GM23338 (cell line): ENCODE measurements around the gene MACF1. TPM values are rescaled to one million over a fixed set of nuclear protein-coding genes. Genes with fewer than 3 reads are reported as not detected.
"Not testable (repeated sequence)": the region's sequence is repeated elsewhere in the genome, so short reads cannot be mapped to it uniquely, and the experiment has no call there.

ENCODE experiments used
- ATAC-seq: fragments of 200-7000 bp; cut with Tn5 transposase; 3 replicates; pipeline ENCODE4 v1.9.1; 2020
- DNase-seq: peaks from one replicate; pipeline ENCODE4 v3.0.0-alpha.2; 2015; ENCODE audit warnings: low spot score
- H2AFZ ChIP-seq: fragments of 200-600 bp; sonication (generic); 2 replicates; pipeline ENCODE4 v1.8.0; 2016; ENCODE audit warnings: antibody characterized with exemption, mild to moderate bottlenecking, moderate library complexity
- H3F3A ChIP-seq: fragments of 200-600 bp; sonication (generic); replicated peaks from 2 replicates; pipeline ENCODE4 v1.8.0; 2017; ENCODE audit warnings: antibody characterized with exemption, mixed run types, low read depth
- H3K27ac ChIP-seq: fragments of 200-600 bp; sonication (generic); 2 replicates; pipeline ENCODE4 v1.6.1; 2016; ENCODE audit warnings: low read depth
- H3K27me3 ChIP-seq: fragments of 200-600 bp; sonication (generic); 2 replicates; pipeline ENCODE4 v1.8.0; 2016; ENCODE audit warnings: mild to moderate bottlenecking, mixed run types, moderate library complexity; ENCODE audit not compliant: insufficient read depth
- H3K36me3 ChIP-seq: fragments of 200-600 bp; sonication (generic); 2 replicates; pipeline ENCODE4 v1.8.0; 2016; ENCODE audit warnings: mild to moderate bottlenecking; ENCODE audit not compliant: insufficient read depth
- H3K4me1 ChIP-seq: fragments of 200-600 bp; sonication (generic); 2 replicates; pipeline ENCODE4 v1.8.0; 2016; ENCODE audit warnings: mild to moderate bottlenecking, moderate library complexity; ENCODE audit not compliant: insufficient read depth
- H3K4me2 ChIP-seq: fragments of 200-600 bp; sonication (generic); 2 replicates; pipeline ENCODE4 v1.7.1; 2017; ENCODE audit warnings: mixed run types
- H3K4me3 ChIP-seq: fragments of 200-600 bp; sonication (generic); 2 replicates; pipeline ENCODE4 v1.6.1; 2016; ENCODE audit warnings: mixed run types
- H3K79me2 ChIP-seq: fragments of 200-600 bp; sonication (generic); replicated peaks from 2 replicates; pipeline ENCODE4 v1.8.0; 2017; ENCODE audit warnings: mild to moderate bottlenecking; ENCODE audit not compliant: insufficient read depth
- H3K9me2 ChIP-seq: fragments of 200-600 bp; sonication (generic); 2 replicates; pipeline ENCODE4 v1.8.0; 2017; ENCODE audit not compliant: insufficient read depth
- H4K20me1 ChIP-seq: fragments of 200-600 bp; sonication (generic); replicated peaks from 2 replicates; pipeline ENCODE4 v1.8.0; 2017; ENCODE audit warnings: mild to moderate bottlenecking; ENCODE audit not compliant: insufficient read depth
- H3K27ac Mint-ChIP-seq: 2 replicates; pipeline ENCODE4 v1.8.0; 2020; ENCODE audit warnings: inconsistent platforms, mild to moderate bottlenecking, moderate library complexity, mixed read lengths
- H3K27me3 Mint-ChIP-seq: 3 replicates; pipeline ENCODE4 v1.8.0; 2022; ENCODE audit warnings: low read depth, mild to moderate bottlenecking, moderate library complexity, mixed read lengths, inconsistent platforms; ENCODE audit not compliant: insufficient read depth, poor library complexity
- H3K36me3 Mint-ChIP-seq: 3 replicates; pipeline ENCODE4 v1.8.0; 2021; ENCODE audit warnings: low read depth, mild to moderate bottlenecking, inconsistent platforms, moderate library complexity, mixed read lengths
- H3K4me1 Mint-ChIP-seq: 3 replicates; pipeline ENCODE4 v1.8.0; 2020; ENCODE audit warnings: mild to moderate bottlenecking, inconsistent platforms, mixed read lengths
- H3K4me3 Mint-ChIP-seq: 3 replicates; pipeline ENCODE4 v1.8.0; 2021; ENCODE audit warnings: moderate library complexity, mild to moderate bottlenecking, inconsistent platforms, mixed read lengths
- H3K9me3 Mint-ChIP-seq: 3 replicates; pipeline ENCODE4 v1.8.0; 2020; ENCODE audit warnings: moderate library complexity, mild to moderate bottlenecking, inconsistent platforms, mixed read lengths
- CREB1 ChIP-seq: fragments of 250-450 bp; sonication (Bioruptor Pico); IDR thresholded peaks from 2 replicates; pipeline ENCODE4 v1.5.0; 2020; ENCODE audit warnings: low read depth, mild to moderate bottlenecking, moderate library complexity
- CTCF ChIP-seq, 2 experiments: fragments of 200-600 bp in 1 of 2; sonication (generic) in 1 of 2; conservative IDR thresholded peaks; 2 replicates each; pipeline versions ENCODE4 v1.5.1 to v1.6.1; 2016 to 2017; ENCODE audit warnings: antibody characterized with exemption in 2 of 2, low read depth in 2 of 2, mild to moderate bottlenecking in 2 of 2, moderate library complexity in 1 of 2
- EZH2 ChIP-seq: fragments of 200-600 bp; sonication (generic); IDR thresholded peaks from one replicate; pipeline ENCODE4 v1.8.0; 2017; ENCODE audit warnings: antibody characterized with exemption, mild to moderate bottlenecking, low read depth; ENCODE audit not compliant: unreplicated experiment
- EZH2phosphoT487 ChIP-seq: fragments of 200-600 bp; sonication (generic); IDR thresholded peaks from one replicate; pipeline ENCODE4 v1.8.1; 2018; ENCODE audit warnings: antibody characterized with exemption; ENCODE audit not compliant: unreplicated experiment
- JUNB ChIP-seq: IDR thresholded peaks from one replicate; pipeline ENCODE4 v1.6.1; 2016; ENCODE audit warnings: antibody characterized with exemption; ENCODE audit not compliant: unreplicated experiment
- NANOG ChIP-seq: IDR thresholded peaks from 2 replicates; pipeline ENCODE4 v1.6.1; 2016; ENCODE audit warnings: antibody characterized with exemption, borderline replicate concordance
- POLR2AphosphoS5 ChIP-seq: IDR thresholded peaks from 2 replicates; pipeline ENCODE4 v1.6.1; 2016; ENCODE audit warnings: antibody characterized with exemption, low read depth
- STAT1 ChIP-seq: IDR thresholded peaks from one replicate; pipeline ENCODE4 v1.6.1; 2016; ENCODE audit warnings: antibody characterized with exemption; ENCODE audit not compliant: unreplicated experiment
- ZNF331 ChIP-seq: fragments of 250-450 bp; sonication (Bioruptor Pico); IDR thresholded peaks from 2 replicates; pipeline ENCODE4 v1.5.0; 2020; ENCODE audit warnings: low read depth, mild to moderate bottlenecking, moderate library complexity
- polyA plus RNA-seq: library from polyadenylated mRNA; unstranded; fragments of >200 nt; fragmentation: Nextera tagmentation; extraction: Ambion mirVana; gene quantifications from 2 replicates; pipeline ENCODE4 v1.2.1, GENCODE V29; 2016
- total RNA-seq: library from RNA; depleted of rRNA; stranded (reverse); fragments of >200 nt; shearing (Covaris generic); gene quantifications from 2 replicates; pipeline ENCODE4 v1.2.3, GENCODE V29; 2014
- TF ChIP-seq, protein P1 (sequence below): IDR thresholded peaks from one replicate; pipeline ENCODE4 v1.6.1; 2018; ENCODE audit warnings: antibody characterized with exemption; ENCODE audit not compliant: unreplicated experiment
- TF ChIP-seq, protein P2 (sequence below): IDR thresholded peaks from 2 replicates; pipeline ENCODE4 v1.6.1; 2016; ENCODE audit warnings: antibody characterized with exemption

Gene MACF1
- total and polyA plus RNA-seq, 2 experiments from 2014 or later: 104 to 399 TPM

DNA sequence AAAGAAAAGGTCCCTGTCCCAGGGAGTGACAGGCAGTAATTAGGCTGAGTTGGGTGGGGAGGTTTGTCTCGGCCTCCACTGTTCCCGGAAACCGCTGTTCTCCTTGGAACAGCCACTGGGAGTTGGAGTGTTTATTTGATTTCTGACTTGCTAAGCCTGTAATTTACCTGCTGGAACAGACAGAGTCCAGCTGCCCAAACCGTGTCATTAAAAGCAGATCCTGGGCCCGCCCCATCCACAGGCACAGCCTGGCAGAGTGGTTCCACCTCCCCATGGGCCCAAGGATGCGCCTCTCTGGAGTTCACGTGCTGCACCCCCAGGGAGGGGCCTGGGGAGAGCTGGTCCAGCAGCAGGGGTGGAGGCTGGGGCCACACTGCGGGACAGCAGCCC, 322.7 kb downstream of the MACF1 start:
- ATAC-seq, H3K4me3 Mint-ChIP-seq, H3K4me3 ChIP-seq, H3K4me1 ChIP-seq, H3F3A ChIP-seq, H4K20me1 ChIP-seq, H3K4me1 Mint-ChIP-seq, H3K9me2 ChIP-seq, H3K27ac ChIP-seq, H3K9me3 Mint-ChIP-seq, H3K79me2 ChIP-seq, H3K27me3 Mint-ChIP-seq, H3K27me3 ChIP-seq, H3K27ac Mint-ChIP-seq, H2AFZ ChIP-seq, H3K36me3 Mint-ChIP-seq, DNase-seq, H3K36me3 ChIP-seq, H3K4me2 ChIP-seq: not testable (repeated sequence)

GRCh38 chr1:39528082-39528481, 323.6 kb downstream of the MACF1 start:
- no peak overlapping the region for H3K27ac ChIP-seq
- H3K4me1 ChIP-seq: no peaks in the 10 kb centered on the region
- no peak for ATAC-seq
- no peaks in the 10 kb centered on the region for H3K36me3 ChIP-seq
- no peak overlapping the region for H3K4me3 ChIP-seq
- peaks cover 3% of the 10 kb centered on the region for H3K27me3 Mint-ChIP-seq
- no peaks in the 10 kb centered on the region for H3F3A ChIP-seq
- H3K36me3 Mint-ChIP-seq: peaks cover 3% of the 10 kb centered on the region; the same call in 2 of the 3 replicates
- H3K79me2 ChIP-seq: no peaks in the 10 kb centered on the region
- H3K4me3 Mint-ChIP-seq: no peak overlapping the region
- H3K27me3 ChIP-seq: no peaks in the 10 kb centered on the region
- no peak overlapping the region for H3K27ac Mint-ChIP-seq
- peaks cover 1% of the 10 kb centered on the region; the same call in 1 of the 3 replicates for H3K4me1 Mint-ChIP-seq
- H4K20me1 ChIP-seq: no peaks in the 10 kb centered on the region; the same call in none of the 2 replicates
- H3K9me2 ChIP-seq: no peaks in the 10 kb centered on the region
- no peak overlapping the region for H3K4me2 ChIP-seq
- DNase-seq: no peak
- no peak overlapping the region for H2AFZ ChIP-seq
- no peaks in the 10 kb centered on the region for H3K9me3 Mint-ChIP-seq
- TF ChIP-seq CREB1 (CRISPR knock-in tag) (no peak), ZNF331 (CRISPR knock-in tag) (no peak), POLR2AphosphoS5 (no peak), NANOG (no peak), CTCF (conservative IDR thresholded peaks at IDR 0.05; ENCODE audit: low read depth in 2 of 2) (no peak), STAT1 (no peak), EZH2phosphoT487 (no peak), JUNB (no peak), EZH2 (no peak)
- TF ChIP-seq, protein P1, sequence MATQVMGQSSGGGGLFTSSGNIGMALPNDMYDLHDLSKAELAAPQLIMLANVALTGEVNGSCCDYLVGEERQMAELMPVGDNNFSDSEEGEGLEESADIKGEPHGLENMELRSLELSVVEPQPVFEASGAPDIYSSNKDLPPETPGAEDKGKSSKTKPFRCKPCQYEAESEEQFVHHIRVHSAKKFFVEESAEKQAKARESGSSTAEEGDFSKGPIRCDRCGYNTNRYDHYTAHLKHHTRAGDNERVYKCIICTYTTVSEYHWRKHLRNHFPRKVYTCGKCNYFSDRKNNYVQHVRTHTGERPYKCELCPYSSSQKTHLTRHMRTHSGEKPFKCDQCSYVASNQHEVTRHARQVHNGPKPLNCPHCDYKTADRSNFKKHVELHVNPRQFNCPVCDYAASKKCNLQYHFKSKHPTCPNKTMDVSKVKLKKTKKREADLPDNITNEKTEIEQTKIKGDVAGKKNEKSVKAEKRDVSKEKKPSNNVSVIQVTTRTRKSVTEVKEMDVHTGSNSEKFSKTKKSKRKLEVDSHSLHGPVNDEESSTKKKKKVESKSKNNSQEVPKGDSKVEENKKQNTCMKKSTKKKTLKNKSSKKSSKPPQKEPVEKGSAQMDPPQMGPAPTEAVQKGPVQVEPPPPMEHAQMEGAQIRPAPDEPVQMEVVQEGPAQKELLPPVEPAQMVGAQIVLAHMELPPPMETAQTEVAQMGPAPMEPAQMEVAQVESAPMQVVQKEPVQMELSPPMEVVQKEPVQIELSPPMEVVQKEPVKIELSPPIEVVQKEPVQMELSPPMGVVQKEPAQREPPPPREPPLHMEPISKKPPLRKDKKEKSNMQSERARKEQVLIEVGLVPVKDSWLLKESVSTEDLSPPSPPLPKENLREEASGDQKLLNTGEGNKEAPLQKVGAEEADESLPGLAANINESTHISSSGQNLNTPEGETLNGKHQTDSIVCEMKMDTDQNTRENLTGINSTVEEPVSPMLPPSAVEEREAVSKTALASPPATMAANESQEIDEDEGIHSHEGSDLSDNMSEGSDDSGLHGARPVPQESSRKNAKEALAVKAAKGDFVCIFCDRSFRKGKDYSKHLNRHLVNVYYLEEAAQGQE: no peak
- TF ChIP-seq, protein P2, sequence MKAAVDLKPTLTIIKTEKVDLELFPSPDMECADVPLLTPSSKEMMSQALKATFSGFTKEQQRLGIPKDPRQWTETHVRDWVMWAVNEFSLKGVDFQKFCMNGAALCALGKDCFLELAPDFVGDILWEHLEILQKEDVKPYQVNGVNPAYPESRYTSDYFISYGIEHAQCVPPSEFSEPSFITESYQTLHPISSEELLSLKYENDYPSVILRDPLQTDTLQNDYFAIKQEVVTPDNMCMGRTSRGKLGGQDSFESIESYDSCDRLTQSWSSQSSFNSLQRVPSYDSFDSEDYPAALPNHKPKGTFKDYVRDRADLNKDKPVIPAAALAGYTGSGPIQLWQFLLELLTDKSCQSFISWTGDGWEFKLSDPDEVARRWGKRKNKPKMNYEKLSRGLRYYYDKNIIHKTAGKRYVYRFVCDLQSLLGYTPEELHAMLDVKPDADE: no peak
